GM19395 (cell line): ENCODE results near the gene GNAS.
"Not testable (repeated sequence)": the region's sequence is repeated elsewhere in the genome, so short reads cannot be mapped to it uniquely, and the experiment has no call there.

ENCODE experiments used
- ATAC-seq: cut with Tn5 transposase; IDR thresholded peaks from one replicate; pipeline ENCODE4 v1.9.1; 2021; ENCODE audit warnings: mild to moderate bottlenecking, moderate library complexity; ENCODE audit not compliant: unreplicated experiment

Gene GNAS

DNA sequence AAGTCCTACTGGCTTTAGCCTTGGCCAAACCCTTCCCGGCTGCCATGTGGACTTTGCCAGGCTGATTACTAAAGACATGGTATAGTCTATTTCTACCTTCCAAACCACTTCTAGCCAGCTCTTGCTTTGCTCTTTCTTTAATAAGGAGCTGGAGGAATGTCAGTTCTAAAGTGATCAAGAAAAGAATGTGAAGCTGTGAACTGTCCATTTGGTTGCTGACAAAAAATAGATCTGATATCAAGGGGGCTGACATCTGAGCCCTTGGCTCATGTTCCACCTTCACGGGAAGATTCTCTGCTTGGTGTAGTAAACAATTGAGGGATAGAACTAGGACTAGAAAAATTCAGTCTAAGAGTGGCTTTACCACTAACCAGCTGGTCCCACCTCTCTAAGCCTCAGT is 24.4 kb upstream of the GNAS start:
- ATAC-seq = no peak

DNA sequence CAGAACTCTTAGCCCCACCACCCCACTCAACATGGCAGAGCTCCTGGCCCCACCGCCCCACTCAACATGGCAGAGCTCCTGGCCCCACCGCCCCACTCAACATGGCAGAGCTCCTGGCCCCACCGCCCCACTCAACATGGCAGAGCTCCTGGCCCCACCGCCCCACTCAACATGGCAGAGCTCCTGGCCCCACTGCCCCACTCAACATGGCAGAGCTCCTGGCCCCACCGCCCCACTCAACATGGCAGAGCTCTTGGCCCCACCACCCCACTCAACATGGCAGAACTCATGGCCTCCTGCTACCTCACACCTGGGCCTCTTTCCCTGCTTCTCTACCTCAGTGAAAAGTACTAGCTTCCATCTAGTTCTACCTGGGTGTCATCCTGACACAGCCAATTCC is 23.7 kb upstream of the GNAS start:
- ATAC-seq = not testable (repeated sequence)

DNA sequence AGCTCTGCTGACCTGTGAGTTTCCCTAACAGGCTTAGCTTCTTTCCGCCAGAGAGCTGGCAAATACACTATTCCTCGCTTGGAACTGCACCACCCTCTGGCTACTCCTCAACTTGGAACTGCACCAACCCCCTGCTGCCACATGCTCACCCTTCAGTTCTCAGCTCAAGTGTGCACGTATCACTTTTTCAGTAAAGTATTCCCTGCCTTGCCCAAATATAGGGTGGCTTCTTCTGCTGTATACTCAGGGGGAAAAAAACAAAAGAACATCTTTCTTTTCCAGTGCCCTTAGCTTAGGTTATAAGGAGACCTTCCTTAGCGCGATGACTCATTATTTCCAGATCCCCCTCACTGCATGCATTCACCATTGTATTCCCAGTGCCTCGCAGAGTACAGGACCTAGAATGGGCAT is 23.0 kb upstream of the GNAS start:
- ATAC-seq = no peak

DNA sequence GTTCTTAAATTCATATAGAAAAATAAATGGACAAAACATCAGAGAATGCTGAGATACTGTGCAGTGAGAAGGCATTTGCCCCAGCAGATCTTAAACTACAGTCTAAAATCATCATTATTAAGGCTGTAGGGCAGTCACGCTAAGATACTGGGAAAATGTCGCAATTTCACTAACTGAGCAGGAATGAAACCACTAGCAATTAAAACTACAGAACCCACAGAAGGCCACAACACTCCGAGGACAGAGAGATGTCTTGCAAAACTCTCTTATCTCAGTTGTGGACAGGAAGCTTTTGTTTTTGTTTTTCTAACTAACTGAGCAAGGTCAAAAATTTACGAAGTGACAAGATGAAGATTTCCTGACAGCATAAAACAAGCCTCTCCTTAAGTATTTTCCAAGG is 20.1 kb upstream of the GNAS start:
- no peak for ATAC-seq

- ATAC-seq = no peak
These were observed 18.6 kb upstream of the GNAS start for GRCh38 chr20:58833921-58834320.

- ATAC-seq = no peak
These were observed 17.3 kb upstream of the GNAS start for GRCh38 chr20:58835231-58835630.

- no peak for ATAC-seq
These were observed 15.8 kb upstream of the GNAS start for GRCh38 chr20:58836616-58837204.

GRCh38 chr20:58837717-58838116 is 14.8 kb upstream of the GNAS start:
- no peak for ATAC-seq

DNA sequence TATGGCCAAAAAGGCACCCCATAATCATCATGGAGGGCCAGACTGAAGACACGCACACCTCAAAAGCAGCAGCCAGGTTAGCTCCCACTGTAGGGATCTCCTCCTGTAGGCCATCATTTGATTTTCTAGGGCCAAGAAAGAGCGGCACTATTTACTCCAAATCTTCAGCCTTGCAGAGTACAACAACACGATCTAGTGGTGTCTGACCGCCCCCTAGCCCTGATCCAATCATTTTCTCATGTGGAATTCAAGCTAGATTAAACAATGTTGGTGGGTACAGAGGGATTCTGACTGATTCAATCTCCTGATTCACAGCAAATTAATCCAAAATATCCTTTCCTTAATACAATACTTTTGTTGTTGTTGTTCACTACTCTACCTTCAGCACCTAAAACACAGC is 14.3 kb upstream of the GNAS start:
- no peak for ATAC-seq

DNA sequence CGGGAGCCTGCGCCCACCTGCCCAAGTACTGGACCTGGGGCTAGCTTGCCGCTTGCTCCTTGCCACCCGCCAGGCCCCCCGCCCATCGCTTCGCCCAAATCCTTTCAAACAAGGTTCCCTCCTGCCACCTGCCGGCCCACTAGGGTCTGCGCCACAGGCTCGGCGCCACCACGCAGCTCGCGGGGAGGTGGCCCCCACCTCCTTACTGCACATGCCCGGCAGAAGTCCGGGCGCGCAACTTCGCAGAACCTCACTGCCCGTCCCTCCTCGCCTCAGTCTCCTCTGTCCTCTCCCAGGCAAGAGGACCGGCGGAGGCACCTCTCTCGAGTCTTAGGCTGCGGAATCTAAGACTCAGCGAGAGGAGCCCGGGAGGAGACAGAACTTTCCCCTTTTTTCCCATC is 13.0 kb upstream of the GNAS start:
- ATAC-seq = no peak

DNA sequence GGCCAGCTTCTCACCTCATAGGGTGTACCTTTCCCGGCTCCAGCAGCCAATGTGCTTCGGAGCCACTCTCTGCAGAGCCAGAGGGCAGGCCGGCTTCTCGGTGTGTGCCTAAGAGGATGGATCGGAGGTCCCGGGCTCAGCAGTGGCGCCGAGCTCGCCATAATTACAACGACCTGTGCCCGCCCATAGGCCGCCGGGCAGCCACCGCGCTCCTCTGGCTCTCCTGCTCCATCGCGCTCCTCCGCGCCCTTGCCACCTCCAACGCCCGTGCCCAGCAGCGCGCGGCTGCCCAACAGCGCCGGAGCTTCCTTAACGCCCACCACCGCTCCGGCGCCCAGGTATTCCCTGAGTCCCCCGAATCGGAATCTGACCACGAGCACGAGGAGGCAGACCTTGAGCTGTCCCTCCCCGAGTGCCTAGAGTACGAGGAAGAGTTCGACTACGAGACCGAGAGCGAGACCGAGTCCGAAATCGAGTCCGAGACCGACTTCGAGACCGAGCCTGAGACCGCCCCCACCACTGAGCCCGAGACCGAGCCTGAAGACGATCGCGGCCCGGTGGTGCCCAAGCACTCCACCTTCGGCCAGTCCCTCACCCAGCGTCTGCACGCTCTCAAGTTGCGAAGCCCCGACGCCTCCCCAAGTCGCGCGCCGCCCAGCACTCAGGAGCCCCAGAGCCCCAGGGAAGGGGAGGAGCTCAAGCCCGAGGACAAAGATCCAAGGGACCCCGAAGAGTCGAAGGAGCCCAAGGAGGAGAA is 12.3 kb upstream of the GNAS start:
- ATAC-seq = no peak

GRCh38 chr20:58840816-58841538 is 11.5 kb upstream of the GNAS start:
- no peak for ATAC-seq

DNA sequence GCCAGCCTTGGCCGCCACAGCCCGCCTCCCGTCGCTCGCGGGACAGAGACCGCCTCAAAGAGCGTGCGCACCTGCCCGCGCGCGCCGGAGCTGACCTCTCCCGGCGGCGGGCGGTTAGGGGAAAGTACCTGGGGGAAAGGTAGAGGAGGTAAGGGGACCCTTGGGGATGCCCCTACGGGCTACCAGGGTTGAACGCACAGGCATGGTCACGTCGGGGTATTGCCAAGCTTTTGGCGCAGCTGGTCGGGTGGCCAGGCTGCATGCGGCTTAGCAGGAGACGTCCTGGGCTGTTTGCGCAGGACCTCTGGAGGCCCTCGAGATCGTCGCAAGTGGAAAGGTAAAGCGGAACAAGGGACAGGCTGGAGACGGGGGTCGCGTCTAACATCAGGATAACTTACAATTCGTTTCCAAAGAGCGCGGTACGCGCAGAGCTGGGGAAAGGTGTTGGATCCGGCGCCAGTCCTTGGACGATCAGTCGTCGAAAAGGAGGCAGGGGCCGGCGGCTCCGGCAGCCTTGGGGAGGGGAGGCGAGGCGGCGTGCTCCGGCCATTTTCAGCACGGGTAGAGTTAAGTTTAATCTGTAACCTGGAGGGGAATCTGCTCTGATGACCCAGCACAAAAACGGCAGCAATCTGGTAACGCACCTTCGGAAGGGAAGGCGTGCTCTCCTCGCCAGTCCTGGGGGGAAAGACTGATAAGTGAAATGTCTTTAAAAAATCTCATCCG is 10.8 kb upstream of the GNAS start:
- no peak for ATAC-seq

- no peak for ATAC-seq
These were observed 10.2 kb upstream of the GNAS start for GRCh38 chr20:58842276-58842675.

DNA sequence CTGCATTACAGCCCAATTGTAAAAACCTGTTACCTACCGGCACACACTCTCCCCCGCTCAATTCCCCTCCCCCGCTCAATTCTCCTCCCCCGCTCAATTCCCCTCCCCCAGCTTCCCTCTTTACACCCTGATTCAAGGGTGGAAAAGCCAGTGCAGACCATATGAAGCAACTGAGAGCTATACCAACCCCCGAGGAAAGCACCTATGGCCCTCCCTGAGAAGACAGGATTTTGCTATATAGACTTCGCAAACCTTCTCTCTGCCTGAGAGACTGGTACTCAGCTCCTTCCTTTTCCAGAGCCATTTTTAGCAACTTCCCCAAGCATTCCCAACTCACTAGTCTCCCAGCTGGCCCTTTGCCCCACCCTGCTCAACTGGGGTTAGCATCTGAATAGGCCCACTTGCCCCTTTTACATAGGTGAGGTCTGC is 9.4 kb upstream of the GNAS start:
- no peak for ATAC-seq

DNA sequence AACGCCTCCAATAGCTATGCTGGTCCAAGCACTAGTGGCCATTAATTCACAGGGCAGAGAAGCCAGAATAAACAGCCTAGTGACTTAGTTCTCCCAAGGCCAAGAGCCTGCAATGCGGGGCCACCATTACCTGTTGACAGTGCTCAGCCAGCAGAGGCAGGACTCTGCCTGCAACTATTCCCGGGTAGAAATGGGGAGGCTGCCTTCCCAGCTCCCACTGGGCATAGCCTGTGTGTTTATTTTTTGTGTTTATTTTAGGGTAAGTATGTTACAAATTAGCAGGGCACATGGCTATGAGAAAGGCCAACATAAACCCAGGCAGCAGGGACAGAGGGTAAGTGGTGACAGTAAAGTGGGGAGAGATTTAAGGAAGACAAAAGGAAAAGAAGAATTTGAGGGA is 6.8 kb upstream of the GNAS start:
- ATAC-seq = no peak

GRCh38 chr20:58847463-58847862 is 5.1 kb upstream of the GNAS start:
- no peak for ATAC-seq

- peak; percentile 86 for ATAC-seq
These were observed 1.8 kb upstream of the GNAS start, which contains the start of gene GNAS-AS1 for GRCh38 chr20:58850693-58851174. GNAS-AS1 (minus strand) TSS chr20:58850902.

- ATAC-seq = peak; percentile 9
These were observed 1.1 kb upstream of the GNAS start for GRCh38 chr20:58851221-58851968.

GRCh38 chr20:58851969-58852458 is 502 bp upstream of the GNAS start:
- no peak for ATAC-seq
